ENCODE data around the gene EPO. TPM values are rescaled to one million over a fixed set of nuclear protein-coding genes. Genes with fewer than 3 reads are reported as not detected.

The EPO gene
- total RNA-seq, 1 experiment from 2014 or later: not detected

DNA sequence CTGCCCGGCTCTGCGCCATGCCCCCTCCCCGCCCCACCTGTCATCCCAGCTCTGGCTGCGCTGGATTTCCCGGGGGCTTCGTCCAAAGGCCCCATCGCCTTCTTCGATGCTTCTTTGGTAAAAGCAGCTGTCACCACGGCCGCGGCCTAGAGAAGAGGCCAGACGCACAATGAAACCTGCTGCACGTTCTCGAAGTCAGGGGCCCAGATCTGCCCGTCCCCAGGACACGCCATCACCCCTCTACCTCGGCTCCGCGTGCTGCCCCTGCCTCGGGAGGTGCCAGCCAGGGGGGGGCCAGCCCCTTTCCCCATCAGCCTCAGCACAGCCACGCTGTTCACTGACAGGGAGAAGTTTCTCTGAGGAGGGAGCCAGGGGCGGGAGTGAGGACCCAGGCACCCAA is 33.0 kb upstream of the EPO start:
- H3K9me3 ChIP-seq (ENCODE audit: control insufficient read depth, insufficient read depth, low read depth, low read length): no peaks in the 10 kb centered on the region
- no peak overlapping the region for H3K4me3 ChIP-seq (ENCODE audit: low read depth in 2 of 2, low read length in 2 of 2)
- no peak for ATAC-seq
- no peaks in the 10 kb centered on the region for H3K27me3 ChIP-seq (ENCODE audit: control insufficient read depth, insufficient read depth, low read length)
- no peaks in the 10 kb centered on the region for H3K36me3 ChIP-seq (ENCODE audit: control insufficient read depth, insufficient read depth, low read length)
- ChIA-PET POLR2A (no interaction called here), CTCF (no interaction called here)
- intact Hi-C loops (cut with micrococcal nuclease; ENCODE audit: unreplicated experiment): loop anchor here (10.0 kb wide), 1 partner anchor 52 kb away; no protein-coding TSS in a partner anchor
- no peak for DNase-seq (ENCODE audit: low read depth, low spot score)
- no peak overlapping the region for H3K27ac ChIP-seq (ENCODE audit: low read length)
- no TSS peak for BruUV-seq (replicated peaks)
- in situ Hi-C loops (cut with HindIII; ENCODE audit: low pct_unique_long_range_greater_than_20kb, low sequenced_read_pairs): no loop called here
- TF ChIP-seq TCF7L2 (IDR thresholded peaks at IDR 0.05; ENCODE audit: low read depth, low read length) (no peak), SIN3A (IDR thresholded peaks at IDR 0.05; ENCODE audit: borderline replicate concordance, insufficient read depth, low read depth, low read length) (no peak), POLR2AphosphoS5 (IDR thresholded peaks at IDR 0.05; ENCODE audit: low read depth, low read length) (no peak)
- TF ChIP-seq, protein P1, sequence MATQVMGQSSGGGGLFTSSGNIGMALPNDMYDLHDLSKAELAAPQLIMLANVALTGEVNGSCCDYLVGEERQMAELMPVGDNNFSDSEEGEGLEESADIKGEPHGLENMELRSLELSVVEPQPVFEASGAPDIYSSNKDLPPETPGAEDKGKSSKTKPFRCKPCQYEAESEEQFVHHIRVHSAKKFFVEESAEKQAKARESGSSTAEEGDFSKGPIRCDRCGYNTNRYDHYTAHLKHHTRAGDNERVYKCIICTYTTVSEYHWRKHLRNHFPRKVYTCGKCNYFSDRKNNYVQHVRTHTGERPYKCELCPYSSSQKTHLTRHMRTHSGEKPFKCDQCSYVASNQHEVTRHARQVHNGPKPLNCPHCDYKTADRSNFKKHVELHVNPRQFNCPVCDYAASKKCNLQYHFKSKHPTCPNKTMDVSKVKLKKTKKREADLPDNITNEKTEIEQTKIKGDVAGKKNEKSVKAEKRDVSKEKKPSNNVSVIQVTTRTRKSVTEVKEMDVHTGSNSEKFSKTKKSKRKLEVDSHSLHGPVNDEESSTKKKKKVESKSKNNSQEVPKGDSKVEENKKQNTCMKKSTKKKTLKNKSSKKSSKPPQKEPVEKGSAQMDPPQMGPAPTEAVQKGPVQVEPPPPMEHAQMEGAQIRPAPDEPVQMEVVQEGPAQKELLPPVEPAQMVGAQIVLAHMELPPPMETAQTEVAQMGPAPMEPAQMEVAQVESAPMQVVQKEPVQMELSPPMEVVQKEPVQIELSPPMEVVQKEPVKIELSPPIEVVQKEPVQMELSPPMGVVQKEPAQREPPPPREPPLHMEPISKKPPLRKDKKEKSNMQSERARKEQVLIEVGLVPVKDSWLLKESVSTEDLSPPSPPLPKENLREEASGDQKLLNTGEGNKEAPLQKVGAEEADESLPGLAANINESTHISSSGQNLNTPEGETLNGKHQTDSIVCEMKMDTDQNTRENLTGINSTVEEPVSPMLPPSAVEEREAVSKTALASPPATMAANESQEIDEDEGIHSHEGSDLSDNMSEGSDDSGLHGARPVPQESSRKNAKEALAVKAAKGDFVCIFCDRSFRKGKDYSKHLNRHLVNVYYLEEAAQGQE (IDR thresholded peaks at IDR 0.05; ENCODE audit: insufficient read depth in 1 of 2, low read depth in 2 of 2, low read length in 1 of 2): no peak
- TF ChIP-seq, protein P2, sequence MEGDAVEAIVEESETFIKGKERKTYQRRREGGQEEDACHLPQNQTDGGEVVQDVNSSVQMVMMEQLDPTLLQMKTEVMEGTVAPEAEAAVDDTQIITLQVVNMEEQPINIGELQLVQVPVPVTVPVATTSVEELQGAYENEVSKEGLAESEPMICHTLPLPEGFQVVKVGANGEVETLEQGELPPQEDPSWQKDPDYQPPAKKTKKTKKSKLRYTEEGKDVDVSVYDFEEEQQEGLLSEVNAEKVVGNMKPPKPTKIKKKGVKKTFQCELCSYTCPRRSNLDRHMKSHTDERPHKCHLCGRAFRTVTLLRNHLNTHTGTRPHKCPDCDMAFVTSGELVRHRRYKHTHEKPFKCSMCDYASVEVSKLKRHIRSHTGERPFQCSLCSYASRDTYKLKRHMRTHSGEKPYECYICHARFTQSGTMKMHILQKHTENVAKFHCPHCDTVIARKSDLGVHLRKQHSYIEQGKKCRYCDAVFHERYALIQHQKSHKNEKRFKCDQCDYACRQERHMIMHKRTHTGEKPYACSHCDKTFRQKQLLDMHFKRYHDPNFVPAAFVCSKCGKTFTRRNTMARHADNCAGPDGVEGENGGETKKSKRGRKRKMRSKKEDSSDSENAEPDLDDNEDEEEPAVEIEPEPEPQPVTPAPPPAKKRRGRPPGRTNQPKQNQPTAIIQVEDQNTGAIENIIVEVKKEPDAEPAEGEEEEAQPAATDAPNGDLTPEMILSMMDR (IDR thresholded peaks at IDR 0.05): no peak
- peaks cover 19% of the 10 kb centered on the region for H3K4me1 ChIP-seq (ENCODE audit: control insufficient read depth, insufficient read depth, low read length)

DNA sequence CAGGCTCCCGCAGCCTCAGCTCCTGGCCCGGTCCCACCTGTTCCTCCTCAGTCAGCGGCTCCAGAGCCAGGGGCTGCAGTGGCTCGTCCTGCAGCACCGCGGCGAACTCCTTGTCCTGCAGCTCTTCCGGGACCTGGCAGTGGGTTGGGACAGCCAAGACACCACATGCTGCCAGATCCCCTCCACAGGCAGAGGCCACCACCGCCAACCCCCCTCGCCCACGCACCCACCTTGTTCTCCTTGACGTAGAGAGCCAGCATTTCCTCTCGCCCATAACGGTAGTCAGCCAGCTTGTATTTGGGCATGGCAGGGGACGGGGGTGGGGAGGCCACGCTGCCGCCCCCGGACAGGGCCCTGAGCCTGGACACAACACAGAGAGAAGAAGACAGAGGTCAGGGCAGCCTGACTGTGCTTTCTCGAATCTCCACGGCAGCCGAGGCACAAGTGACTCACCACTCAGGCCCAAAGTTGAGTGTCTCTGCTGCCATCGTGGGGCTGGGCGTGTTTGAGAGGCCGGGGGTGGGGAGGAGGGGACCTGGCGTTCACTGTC is 32.4 kb upstream of the EPO start:
- Histone ChIP-seq H3K27me3 (ENCODE audit: control insufficient read depth, insufficient read depth, low read length) (no peaks in the 10 kb centered on the region), H3K4me1 (ENCODE audit: control insufficient read depth, insufficient read depth, low read length) (peaks cover 19% of the 10 kb centered on the region), H3K9me3 (ENCODE audit: control insufficient read depth, insufficient read depth, low read depth, low read length) (no peaks in the 10 kb centered on the region), H3K36me3 (ENCODE audit: control insufficient read depth, insufficient read depth, low read length) (no peaks in the 10 kb centered on the region), H3K27ac (ENCODE audit: low read length) (no peak overlapping the region), H3K4me3 (ENCODE audit: low read depth in 2 of 2, low read length in 2 of 2) (no peak overlapping the region)
- DNase-seq (ENCODE audit: low read depth, low spot score): no peak
- ChIA-PET POLR2A (no interaction called here), CTCF (no interaction called here)
- no peak for TF ChIP-seq SIN3A (IDR thresholded peaks at IDR 0.05; ENCODE audit: borderline replicate concordance, insufficient read depth, low read depth, low read length)
- no peak for TF ChIP-seq POLR2AphosphoS5 (IDR thresholded peaks at IDR 0.05; ENCODE audit: low read depth, low read length)
- TF ChIP-seq, protein P1 (IDR thresholded peaks at IDR 0.05; ENCODE audit: insufficient read depth in 1 of 2, low read depth in 2 of 2, low read length in 1 of 2): no peak
- TF ChIP-seq, protein P2 (IDR thresholded peaks at IDR 0.05): no peak
- no peak for TF ChIP-seq TCF7L2 (IDR thresholded peaks at IDR 0.05; ENCODE audit: low read depth, low read length)
- ATAC-seq: no peak
- intact Hi-C loops (cut with micrococcal nuclease; ENCODE audit: unreplicated experiment) (loop anchor here (10.0 kb wide), 1 partner anchor 53 kb away; no protein-coding TSS in a partner anchor), in situ Hi-C loops (cut with HindIII; ENCODE audit: low pct_unique_long_range_greater_than_20kb, low sequenced_read_pairs) (no loop called here)
- no TSS peak for BruUV-seq (replicated peaks)

All from Panc1 (cell line).